HepG2 (cell line): Measurements from ENCODE around the gene PEMT. TPM values are rescaled to one million over a fixed set of nuclear protein-coding genes. Genes with fewer than 3 reads are reported as not detected.
A peak's percentile ranks its signal among the peaks of the same experiment; 100 is the strongest.

Source experiments
- HMG20A ChIP-seq: IDR thresholded peaks from 2 replicates; pipeline ENCODE4 v1.6.1; 2016; ENCODE audit warnings: borderline replicate concordance
- MED8 ChIP-seq: sonication (generic); formaldehyde crosslinking; IDR thresholded peaks from 2 replicates; pipeline ENCODE4 v1.8.1; 2023; ENCODE audit warnings: mild to moderate bottlenecking, missing genetic modification reagents; ENCODE audit not compliant: insufficient replicate concordance
- NR2C2 ChIP-seq: sonication (generic); formaldehyde crosslinking; IDR thresholded peaks from 2 replicates; pipeline ENCODE4 v1.4.0; 2020; ENCODE audit warnings: missing genetic modification reagents, mild to moderate bottlenecking, moderate library complexity, borderline replicate concordance
- NR2F6 ChIP-seq, 2 experiments: IDR thresholded peaks; 2 replicates each; pipeline ENCODE4 v1.6.1; 2016; ENCODE audit warnings: antibody characterized with exemption in 1 of 2, mild to moderate bottlenecking in 1 of 2
- RERE ChIP-seq: IDR thresholded peaks from 2 replicates; pipeline ENCODE4 v1.6.1; 2016; ENCODE audit warnings: low read depth, missing genetic modification reagents, missing compliant biosample characterization
- SAFB2 ChIP-seq: sonication (generic); formaldehyde crosslinking; IDR thresholded peaks from 2 replicates; pipeline ENCODE4 v1.5.1; 2020; ENCODE audit warnings: missing genetic modification reagents, low read depth, mild to moderate bottlenecking, borderline replicate concordance
- ZNF20 ChIP-seq: sonication (generic); formaldehyde crosslinking; IDR thresholded peaks from 2 replicates; pipeline ENCODE4 v1.4.0; 2020; ENCODE audit warnings: mild to moderate bottlenecking, moderate library complexity, missing genetic modification reagents
- polyA plus RNA-seq, 8 experiments: library from polyadenylated mRNA; depleted of rRNA in 3 of 8; stranded (reverse) in 7 of 8; unstranded in 1 of 8; fragments of >200 nt; fragmentation: Illumina TruSeq in 4 of 8; extraction: Trizol in 4 of 8; gene quantifications; 2 replicates each; pipeline versions ENCODE4 v1.2.1 to v1.2.3, GENCODE V29; 2011 to 2016; ENCODE audit warnings: low read depth in 4 of 8, missing spikeins in 1 of 8, mixed read lengths in 1 of 8; ENCODE audit not compliant: insufficient read depth in 1 of 8
- total RNA-seq, 5 experiments: library from RNA; depleted of rRNA; stranded (reverse); fragments of >200 nt; fragmentation: Illumina TruSeq; extraction: Trizol; gene quantifications; 2 replicates each; pipeline ENCODE4 v1.2.3, GENCODE V29; 2016; ENCODE audit warnings: low read depth in 1 of 5
- TF ChIP-seq, protein P1 (sequence below): sonication (generic); formaldehyde crosslinking; conservative IDR thresholded peaks from 2 replicates; pipeline ENCODE4 v1.8.0; 2022; ENCODE audit warnings: mild to moderate bottlenecking, moderate library complexity, missing genetic modification reagents
- TF ChIP-seq, protein P2 (sequence below): sonication (generic); formaldehyde crosslinking; IDR thresholded peaks from 2 replicates; pipeline ENCODE4 v1.8.0; 2022; ENCODE audit warnings: missing genetic modification reagents, low read depth, mild to moderate bottlenecking, borderline replicate concordance

PEMT gene
- total and polyA plus RNA-seq, 2 of the 13 experiments (the other 11 are each of a cell fraction or from before 2014, with no cell fraction given) = 31.7 to 43.6 TPM

DNA sequence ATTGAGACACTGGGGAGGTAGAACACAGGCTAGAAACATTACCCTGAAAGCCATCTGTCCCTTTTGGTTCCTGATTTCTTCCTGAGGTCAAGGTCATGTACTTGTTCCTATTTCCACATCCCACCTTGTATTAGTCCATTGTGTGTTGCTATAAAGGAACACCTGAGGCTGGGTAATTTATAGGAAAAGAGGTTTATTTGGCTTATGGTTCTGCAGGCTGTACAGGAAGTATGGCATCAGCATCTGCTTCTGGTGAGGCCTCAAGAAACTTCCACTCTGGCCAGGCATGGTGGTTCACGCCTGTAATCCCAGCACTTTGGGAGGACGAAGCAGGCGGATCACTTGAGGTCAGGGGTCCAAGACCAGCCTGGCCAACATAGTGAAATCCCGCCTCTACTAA lies 122.2 kb downstream of the PEMT start (continued):
- no peak for TF ChIP-seq RERE (CRISPR knock-in tag)
- 0 out of 2 replicates have a peak, but pooled peaks have one; percentile 37 for TF ChIP-seq NR2C2 (CRISPR knock-in tag)
- TF ChIP-seq, protein P1, sequence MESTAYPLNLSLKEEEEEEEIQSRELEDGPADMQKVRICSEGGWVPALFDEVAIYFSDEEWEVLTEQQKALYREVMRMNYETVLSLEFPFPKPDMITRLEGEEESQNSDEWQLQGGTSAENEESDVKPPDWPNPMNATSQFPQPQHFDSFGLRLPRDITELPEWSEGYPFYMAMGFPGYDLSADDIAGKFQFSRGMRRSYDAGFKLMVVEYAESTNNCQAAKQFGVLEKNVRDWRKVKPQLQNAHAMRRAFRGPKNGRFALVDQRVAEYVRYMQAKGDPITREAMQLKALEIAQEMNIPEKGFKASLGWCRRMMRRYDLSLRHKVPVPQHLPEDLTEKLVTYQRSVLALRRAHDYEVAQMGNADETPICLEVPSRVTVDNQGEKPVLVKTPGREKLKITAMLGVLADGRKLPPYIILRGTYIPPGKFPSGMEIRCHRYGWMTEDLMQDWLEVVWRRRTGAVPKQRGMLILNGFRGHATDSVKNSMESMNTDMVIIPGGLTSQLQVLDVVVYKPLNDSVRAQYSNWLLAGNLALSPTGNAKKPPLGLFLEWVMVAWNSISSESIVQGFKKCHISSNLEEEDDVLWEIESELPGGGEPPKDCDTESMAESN (CRISPR knock-in tag) = peak; percentile 57; the same call in 1 of the 2 replicates
- 0 out of 2 replicates have a peak, but pooled peaks have one; percentile 26 for TF ChIP-seq HMG20A
- no peak for TF ChIP-seq ZNF20 (CRISPR knock-in tag)
- no peak for TF ChIP-seq MED8 (CRISPR knock-in tag)
- TF ChIP-seq SAFB2 (CRISPR knock-in tag) = no peak
- TF ChIP-seq, protein P2, sequence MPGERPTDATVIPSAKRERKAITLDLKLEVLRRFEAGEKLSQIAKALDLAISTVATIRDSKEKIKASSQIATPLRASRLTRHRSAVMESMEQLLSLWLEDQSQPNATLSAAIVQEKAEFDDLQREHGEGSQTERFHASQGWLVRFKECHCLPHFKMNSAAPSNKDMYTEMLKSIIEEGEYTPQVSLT (CRISPR knock-in tag) = no peak
- 0 out of 2 replicates have a peak, but pooled peaks have one; percentile 34 for TF ChIP-seq NR2F6 (IDR thresholded peaks at IDR 0.05)
- TF ChIP-seq NR2F6 (CRISPR knock-in tag; IDR thresholded peaks at IDR 0.05) = peak; percentile 44; the same call in 1 of the 2 replicates
- TF ChIP-seq, all 625 proteins: peak for 9
